GM18519 (cell line): Measurements from ENCODE around the gene MRPL28.
"Not testable (repeated sequence)": the region's sequence is repeated elsewhere in the genome, so short reads cannot be mapped to it uniquely, and the experiment has no call there.

Source experiments
- ATAC-seq: cut with Tn5 transposase; IDR thresholded peaks from one replicate; pipeline ENCODE4 v1.9.1; 2021; ENCODE audit warnings: mild to moderate bottlenecking, moderate library complexity; ENCODE audit not compliant: unreplicated experiment, low FRiP score

MRPL28 gene

DNA sequence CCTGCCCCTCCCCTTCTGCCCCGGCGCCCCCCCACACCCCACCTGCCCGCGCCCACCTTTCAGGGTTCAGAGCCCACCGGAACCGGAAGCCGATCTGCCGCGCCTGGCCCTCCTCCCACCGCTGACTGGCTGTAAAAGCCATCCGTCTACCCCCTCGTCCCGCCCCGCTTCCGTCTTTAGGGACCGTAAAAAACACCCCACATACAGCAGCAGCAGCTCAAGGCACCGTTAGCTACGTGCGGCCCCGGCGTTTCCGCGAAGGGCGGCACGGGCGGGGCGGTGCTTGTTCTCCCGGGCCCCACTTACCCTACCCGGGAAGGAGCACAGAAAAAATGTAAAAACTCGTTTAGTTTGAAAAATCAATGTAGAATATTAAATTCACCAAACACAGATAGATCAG, at the start of gene MRPL28:
Gene MRPL28 (minus strand): TSS at position 96 of the 400 bp plus-strand sequence. CDS start 320 bp downstream, outside the sequence.
- peak; percentile 37 for ATAC-seq

DNA sequence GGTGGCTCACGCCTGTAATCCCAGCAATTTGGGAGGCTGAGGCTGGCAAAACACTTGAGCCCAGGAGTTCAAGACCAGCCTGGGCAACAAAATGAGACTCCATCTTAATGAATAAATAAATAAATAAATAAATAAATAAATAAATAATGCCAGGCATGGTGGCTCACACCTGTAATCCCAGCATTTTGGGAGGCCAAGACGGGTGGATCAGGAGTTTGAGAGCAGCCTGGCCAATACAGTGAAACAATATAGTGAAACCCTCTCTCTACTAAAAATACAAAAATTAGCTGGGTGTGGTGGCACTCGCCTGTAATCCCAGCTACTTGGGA, 44.8 kb upstream of the MRPL28 start:
- ATAC-seq, result not testable (repeated sequence)

DNA sequence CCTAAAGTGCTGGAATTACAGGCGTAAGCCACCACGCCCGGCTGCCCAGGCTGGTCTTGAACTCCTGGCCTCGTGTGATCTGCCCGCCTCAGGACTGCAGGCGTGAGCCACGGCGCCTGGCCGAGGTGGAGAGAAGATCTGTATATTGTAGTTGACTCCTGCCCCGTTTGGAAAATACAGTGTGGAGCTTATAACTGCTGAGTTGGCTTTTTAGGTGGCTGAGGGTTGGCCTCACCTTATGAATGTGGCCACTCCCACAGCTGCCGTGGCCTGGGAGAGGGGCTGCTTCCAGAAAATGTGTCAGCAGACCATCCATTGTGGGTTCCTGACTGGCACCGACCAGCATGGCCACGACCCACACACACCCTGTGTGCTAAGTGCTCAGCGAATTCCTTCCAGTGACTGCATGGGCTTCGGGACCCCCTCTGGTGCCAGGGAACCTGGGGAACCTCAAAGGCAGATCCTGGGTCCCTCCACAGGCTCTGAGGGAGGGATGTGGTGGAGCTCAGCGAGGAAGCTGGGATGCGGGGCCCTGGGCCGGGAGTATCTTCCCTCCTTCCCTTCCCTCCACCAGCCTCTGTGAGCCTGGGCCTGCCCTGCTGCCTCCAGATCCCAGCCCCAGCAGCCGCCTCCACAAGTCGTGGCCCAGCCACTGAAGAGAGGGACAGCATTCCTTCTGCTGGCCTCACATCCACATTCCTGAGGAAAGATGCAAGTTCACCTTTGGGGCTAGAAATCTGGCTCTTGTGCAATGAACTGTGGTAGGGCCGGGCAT, 44.2 kb upstream of the MRPL28 start:
- ATAC-seq, result no peak

DNA sequence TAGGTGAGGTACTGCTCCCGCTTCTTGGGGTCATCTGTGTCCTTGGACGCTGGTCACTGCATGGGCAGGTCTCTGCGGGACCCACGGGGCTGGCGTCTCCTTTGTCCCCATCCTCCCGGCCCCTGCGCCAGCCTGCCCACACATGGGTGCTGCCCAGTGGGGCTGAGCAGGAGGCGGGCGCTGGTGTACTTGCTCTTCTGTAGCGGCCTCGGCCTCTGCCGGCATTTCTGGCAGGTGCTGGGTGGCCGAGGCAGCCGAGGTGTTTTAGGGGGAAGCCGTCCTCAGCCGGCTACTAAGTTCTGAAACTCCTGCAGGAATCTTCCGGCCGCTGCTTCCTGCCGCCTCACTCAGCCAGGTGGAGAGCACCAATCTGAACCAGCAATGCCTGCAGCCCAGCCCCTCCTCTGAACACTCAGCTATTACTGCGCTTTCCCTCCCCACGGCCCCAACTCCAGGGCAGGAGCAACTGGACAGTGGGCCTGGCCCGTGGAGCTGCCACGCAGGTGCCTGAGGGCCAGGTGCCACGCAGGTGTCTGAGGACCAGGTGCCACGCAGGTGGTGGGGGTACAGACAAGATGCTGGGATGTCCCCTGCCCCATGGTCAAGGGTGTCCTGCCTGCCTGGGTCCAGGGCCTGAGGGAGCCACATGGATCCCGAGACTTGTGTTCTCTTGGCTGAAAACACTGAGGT, 41.4 kb upstream of the MRPL28 start:
- ATAC-seq, result no peak

DNA sequence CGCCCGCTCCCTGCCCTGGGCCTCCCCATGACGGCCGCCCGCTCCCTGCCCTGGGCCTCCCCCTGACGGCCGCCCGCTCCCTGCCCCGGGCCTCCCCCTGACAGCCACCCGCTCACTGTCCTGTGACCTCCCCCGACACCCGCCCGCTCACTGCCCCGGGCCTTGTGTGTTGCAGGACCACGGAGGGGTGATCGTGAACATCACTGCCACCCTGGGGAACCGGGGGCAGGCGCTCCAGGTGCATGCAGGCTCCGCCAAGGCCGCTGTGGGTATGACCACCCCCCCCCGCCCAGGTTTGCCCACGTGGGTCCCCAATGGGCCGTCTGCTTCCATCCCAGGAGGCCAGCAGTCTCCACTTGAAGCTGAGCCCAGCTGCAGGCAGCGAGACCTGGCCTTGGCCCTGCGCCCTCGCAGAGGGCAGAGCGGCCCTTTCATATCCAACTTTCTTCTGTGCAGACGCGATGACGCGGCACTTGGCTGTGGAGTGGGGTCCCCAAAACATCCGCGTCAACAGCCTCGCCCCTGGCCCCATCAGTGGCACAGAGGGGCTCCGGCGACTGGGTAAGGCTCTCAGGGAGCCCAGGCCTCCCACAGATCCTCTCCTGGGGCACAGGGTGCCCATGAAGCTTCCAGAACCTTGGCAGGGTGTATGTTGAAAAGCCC, 40.3 kb upstream of the MRPL28 start:
- no peak for ATAC-seq

DNA sequence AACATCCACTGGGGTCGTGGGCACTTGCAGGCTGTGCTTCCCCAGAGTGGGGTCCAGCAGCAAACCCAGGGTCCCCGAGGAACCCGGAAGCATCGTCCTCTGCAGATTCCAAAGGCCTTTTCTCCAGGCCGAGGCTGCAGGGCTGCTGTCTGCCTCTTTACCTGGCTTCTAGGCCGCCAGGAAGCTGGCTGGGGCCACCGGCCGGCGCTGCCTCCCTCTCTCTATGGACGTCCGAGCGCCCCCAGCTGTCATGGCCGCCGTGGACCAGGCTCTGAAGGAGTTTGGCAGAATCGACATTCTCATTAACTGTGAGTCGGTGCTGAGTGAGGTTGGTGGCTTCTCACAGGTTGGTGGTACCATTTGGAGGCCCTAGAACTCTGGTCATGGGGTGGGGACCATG, 36.9 kb upstream of the MRPL28 start:
- ATAC-seq, result no peak

DNA sequence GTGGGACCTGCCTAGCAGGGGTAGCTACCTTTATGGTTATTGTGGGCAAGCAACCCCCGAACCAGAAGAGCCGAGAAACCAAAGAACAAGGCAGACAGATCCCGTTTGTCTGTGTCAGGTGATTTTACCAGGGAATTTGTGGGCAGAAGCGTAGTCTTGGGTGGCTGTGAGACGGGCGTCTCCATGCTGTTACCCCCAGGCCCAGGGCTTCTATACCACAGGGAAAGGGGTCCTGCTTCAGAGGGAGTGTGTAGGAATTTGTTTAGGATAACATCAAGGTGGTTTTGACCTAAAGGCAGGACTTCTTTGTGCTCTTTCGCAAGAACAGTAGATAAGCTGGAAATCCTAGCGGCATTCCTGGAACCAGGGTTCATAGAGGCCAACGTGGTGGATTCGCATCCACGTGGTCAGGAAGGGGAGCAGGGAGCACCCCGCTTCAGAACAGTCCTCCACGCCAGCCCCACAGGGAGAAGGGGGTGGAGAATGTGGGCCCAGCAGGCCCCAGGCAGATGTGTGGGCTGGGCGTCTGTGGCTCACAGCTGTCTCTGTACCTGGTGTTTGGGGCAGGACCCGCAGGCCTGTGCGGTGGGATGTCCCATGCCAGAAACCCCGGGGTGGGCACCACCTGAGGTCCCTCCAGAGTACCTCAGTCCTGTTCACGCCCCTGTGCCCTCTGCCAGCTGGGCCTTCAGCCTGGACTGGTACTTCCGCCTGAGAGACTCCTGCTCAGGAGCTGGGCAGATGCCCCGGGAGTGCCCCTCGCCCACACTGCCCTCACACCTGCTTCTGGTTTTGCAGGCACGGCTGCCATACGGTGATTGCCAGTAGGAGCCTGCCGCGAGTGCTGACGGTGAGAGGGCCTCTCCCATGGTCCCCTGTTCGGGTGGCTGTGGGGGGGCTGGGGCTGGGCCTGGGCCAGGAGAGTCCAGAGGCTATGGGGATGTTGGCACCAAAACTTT, 35.5 kb upstream of the MRPL28 start:
- ATAC-seq, result no peak

DNA sequence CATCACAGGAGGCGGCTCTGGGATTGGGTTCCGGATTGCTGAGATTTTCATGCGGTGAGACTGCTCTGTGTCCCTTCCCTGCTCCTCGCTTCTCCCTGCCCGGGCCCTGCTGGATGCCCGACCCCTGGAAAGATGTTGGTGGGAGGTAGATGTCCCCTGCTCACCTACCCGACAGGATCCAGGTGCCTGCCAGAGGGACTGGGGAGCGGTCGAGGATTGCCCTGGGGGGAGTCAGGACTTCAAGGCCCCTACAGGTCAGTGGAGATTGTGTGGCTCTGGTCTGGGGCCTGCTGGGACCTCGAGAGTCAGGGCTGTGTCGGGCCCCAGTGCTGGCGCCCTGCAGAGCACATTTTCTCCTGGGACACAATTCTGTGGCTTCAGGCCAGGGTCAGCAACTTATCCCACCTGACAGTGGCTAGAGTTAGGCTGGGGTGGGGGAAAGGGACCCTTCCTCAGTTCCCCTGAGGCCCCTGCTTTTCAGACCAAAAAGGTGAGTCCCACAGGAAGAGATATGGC, 34.7 kb upstream of the MRPL28 start:
- no peak for ATAC-seq

DNA sequence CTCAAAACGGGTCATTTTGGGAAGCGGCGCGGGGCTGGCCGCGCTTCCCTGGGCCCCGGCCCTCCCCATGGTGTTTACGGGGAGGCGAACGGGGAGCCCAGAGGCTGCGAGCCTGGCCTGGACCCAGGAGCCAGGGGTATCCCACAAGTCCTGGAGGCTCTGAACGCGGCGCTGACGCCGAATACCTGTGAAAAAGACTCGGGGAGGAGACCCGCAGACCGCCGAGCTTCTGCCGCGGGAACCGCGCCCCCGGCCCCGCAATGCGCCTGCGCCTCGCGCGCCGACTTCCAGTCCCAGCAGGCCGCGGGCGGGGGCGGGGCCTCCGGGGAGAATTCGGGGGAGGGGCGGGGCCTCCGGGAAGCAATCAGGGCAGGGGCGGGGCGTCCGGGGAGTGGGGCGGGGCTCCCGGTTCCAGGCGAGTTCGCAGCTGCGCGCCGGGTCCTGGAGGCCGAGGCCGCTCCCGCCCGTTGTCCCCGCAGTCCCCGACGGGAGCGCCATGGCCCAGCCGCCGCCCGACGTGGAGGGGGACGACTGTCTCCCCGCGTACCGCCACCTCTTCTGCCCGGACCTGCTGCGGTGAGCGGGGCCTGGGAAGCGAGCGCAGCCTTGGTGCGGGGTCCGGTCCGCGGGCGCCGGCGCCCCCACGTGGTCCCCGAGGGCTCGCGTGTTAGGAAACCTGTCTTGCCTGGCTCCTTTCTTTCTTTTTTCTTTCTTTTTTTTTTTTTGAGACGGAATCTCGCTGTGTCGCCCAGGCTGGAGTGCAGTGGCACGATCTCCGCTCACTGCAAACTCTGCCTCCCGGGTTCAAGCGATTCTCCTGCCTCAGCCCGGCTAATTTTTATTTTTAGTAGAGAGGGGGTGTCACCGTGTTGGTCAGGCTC, 31.4 kb upstream of the MRPL28 start, which contains the start of gene DECR2:
Gene DECR2 (plus strand): TSS at position 418 of the 881 bp plus-strand sequence. CDS start 79 bp downstream, at position 497.
- ATAC-seq, result peak; percentile 37

DNA sequence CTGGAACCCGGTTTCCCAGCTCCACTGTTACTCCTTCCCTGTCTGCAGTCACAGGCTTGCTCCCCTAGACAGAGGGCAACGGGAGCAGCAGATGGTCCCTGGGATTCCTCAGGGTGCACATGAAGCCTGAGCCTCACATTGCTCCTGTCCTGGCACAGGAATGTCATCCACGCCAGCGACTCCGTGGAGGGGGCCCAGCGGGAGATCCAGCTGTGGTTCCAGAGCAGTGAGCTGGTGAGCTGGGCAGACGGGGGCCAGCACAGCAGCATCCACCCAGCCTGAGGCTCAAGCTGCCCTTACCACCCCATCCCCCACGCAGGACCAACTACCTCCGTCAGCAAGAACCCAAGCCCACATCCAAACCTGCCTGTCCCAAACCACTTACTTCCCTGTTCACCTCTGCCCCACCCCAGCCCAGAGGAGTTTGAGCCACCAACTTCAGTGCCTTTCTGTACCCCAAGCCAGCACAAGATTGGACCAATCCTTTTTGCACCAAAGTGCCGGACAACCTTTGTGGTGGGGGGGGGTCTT, 29.8 kb upstream of the MRPL28 start:
- ATAC-seq, result no peak

DNA sequence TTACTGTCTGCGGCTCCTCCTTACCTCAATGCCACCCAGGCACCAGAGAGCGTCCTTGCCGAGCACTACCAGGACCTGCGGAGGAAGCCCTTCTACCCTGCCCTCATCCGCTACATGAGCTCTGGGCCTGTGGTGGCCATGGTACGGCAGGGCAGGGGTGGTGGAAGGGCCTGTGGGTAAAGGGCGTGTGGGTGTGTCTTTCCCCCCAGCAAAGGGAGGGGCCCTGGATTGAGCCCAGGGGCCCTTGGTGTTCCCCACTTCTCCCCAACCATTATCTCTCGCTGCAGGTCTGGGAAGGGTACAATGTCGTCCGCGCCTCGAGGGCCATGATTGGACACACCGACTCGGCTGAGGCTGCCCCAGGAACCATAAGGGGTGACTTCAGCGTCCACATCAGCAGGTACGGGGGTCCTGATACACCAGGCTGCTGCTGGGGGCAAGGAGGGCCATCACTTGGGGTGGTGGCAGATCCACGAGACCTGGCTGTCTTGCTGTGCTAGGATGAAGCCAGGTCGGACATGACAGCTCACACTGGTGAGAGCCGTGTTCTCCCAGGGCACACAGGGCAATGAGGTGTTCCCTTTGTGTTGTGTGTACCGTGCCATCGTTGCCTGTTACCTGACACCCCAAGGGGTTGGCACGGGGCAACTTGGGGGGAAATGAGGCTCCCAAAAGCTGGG, 29.1 kb upstream of the MRPL28 start:
- ATAC-seq, result no peak

DNA sequence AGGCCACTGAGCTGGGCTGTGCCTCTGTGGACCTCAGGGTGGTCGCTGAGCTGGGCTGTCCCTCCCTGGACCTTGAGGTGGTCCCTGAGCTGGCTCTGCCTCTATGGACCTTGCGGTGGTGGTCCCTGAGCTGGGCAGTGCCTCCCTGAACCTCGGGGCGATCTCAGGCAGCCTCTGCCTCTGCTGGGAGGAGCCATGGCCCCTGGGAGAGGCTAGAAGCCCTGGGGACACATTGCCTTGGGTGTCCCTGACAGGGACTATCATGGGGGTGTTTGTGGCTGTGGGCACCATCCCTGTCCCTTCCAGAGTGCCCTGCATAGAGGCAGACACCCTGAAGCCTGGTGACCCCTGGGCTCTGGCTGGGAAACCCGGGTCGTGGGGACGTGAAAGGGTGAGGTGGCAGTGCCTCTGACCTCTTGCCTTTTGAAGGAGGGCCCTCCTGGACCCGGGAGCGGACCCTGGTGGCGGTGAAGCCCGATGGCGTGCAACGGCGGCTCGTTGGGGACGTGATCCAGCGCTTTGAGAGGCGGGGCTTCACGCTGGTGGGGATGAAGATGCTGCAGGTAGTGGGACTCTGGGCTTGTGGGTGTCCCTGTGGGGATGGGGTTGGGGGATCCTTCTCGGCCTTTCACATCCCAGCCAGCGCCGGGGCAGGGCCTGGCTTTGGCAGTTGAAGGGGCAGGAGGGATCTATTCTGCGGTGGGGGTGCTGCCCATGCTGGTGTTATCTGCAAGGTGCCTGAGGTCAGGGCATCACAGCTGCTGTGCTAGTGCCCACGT, 28.4 kb upstream of the MRPL28 start:
- ATAC-seq, result no peak

DNA sequence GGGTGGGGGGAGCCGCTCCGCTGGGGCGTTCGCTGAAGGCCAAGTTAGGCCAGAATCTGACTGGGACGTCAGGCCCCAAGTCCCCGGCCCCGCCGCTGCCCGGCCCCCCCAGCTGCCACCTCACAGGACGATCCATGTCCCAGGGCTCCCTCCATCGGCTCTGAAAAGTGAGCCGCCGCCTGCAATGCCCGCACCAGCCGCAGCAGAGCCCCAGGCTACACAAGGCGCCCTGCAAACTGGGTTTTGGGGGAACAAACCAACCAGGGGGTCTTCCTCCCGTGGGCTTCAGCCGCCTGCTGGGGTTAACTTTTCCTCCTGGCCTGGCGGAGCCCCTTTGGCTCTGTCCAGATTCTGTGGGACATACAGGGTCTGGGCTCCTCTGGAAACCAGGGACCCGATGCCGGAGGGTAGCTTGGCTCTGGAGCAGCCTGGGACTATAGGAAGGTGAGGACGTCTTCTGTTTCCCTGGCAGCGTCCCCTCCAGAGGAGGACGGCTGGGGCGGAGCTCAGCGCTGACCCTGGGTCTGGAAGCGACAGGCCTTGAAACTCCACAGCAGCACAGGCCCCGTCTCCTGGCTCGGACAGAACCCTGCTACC, 27.5 kb upstream of the MRPL28 start:
- no peak for ATAC-seq

DNA sequence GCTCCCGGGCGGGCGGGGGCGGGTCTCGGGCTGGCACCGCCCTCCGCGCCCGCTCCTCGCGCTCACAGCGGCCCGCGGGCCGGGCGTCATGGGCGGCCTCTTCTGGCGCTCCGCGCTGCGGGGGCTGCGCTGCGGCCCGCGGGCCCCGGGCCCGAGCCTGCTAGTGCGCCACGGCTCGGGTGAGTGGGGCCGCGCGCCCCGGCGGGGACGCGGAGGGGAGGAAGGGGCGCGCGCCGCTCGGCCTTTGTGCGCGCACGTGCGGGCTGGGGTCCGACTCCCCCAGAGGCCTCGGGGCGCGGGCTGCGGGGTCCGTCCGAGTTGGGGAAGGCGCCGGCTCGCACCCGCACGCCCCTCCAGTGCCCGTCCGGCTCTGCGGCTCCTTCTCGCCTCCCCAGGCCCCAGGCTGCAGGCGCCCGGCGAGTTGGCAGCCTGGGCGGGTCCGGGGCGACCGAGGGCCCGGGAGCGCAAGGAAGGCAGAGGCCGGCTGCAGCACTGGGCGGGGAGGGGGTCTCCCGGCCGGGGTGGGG, 26.9 kb upstream of the MRPL28 start, which contains the start of gene NME4:
Gene NME4 (plus strand): TSS at position 65 of the 527 bp plus-strand sequence. CDS start 24 bp downstream, at position 89.
- ATAC-seq, result no peak

DNA sequence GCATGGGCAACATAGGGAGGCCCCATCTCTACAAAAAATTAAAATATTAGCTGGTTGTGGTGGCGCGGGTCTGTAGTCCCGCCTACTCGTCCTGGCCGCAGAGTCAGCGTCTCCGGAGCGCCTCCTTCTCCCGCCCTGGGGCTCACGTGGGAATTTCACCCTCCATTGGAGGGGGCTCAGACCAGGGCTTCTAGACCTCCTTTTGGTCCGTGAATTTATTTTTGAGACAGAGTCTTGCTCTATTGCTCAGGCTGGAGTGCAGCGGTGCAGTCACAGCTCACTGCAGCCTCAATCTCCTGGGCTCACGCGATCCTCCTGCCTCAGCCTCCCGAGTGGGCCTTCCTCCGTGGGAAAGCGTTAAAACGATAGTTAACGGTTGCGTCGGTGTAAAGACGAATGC, 26.3 kb upstream of the MRPL28 start:
- no peak for ATAC-seq

DNA sequence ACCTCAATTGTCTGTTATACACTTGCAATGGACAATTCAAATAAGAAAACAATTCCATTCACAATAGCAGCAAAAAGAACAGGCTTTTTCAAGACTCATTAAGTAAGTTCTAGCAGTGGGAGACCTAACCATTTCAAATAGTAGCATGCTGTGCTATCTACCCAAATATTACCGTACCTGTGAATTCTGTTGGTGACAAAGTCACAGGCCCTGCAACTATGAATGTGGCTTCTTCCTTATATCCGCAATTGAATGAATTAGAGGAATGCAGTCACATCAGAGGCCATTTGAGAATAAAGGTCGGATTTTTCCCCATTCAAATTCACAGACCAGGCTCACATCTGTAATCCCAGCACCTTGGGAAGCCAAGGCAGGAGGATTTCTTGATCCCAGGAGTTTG, 25.9 kb upstream of the MRPL28 start:
- ATAC-seq, result no peak
